IPS DF 4.7 (cell line): ENCODE measurements around the gene SP5.
"Not testable (repeated sequence)": the region's sequence is repeated elsewhere in the genome, so short reads cannot be mapped to it uniquely, and the experiment has no call there.

Source experiments
- DNase-seq: peaks from one replicate; pipeline ENCODE4 v3.0.0-alpha.2; 2013; ENCODE audit warnings: low spot score; ENCODE audit errors: extremely low read depth

Gene SP5

DNA sequence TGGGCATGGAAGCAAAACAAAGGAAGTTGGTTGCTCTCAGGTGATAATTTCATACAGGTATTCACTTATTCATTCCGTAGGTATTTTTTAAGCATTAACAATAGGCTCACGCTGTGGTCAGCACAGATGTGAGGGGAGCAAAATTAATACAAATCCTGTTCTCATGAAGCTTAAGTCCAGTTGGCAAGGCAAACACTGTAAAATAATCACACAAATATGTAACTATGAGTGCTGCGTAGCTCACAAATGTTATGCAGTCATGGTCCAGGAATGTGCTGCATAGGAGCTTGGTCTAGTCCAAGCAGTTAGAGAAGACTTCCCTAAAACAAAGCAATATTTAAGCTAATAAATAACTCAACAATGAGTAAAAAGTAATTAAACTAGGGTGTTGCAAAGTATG is 23.9 kb downstream of the SP5 start:
- no peak for DNase-seq

DNA sequence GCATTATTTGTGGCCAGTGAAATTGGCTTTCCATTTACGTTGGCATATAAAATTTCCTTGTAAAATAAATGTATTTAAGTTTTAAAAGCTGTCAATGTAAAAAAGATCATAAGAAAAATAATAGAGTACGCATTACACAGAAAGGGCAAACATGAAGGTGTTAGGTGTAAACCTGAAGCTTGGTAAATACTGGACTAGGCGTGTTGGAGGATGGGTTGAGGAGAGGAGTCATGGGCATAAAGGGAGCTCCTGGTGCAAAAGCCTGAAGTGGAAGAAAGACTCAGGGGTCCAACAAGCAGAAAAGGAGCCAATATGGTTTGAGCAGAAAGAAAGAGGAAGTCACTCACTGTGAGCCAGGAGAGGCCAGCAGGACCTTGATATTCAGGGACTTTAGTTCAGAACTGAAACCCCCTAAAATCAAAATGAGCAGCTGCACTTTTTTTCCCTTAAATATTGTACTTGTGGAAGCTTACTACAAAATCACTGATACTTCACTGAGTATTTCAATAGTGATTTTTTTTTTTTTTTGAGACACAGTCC is 24.4 kb downstream of the SP5 start:
- DNase-seq = no peak

DNA sequence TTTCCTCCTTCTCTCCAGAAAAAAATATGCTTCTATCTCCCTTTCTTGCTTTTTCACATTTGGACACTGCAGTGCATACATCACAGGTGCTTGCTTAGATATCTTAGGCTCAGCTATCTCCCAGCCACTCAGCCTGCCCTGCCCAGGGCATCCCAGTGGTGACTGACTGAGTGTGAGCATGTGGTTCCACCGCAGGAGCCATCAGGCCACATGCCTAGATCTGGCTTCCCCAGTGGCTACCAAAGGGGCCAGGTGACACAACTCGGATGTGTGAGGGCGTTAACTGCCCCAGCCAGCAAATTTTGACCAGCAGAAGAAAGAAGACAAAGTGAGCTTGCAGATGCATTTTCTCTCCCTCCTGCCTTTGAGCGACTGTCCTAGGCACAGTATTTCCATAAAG is 25.5 kb downstream of the SP5 start:
- DNase-seq = no peak

DNA sequence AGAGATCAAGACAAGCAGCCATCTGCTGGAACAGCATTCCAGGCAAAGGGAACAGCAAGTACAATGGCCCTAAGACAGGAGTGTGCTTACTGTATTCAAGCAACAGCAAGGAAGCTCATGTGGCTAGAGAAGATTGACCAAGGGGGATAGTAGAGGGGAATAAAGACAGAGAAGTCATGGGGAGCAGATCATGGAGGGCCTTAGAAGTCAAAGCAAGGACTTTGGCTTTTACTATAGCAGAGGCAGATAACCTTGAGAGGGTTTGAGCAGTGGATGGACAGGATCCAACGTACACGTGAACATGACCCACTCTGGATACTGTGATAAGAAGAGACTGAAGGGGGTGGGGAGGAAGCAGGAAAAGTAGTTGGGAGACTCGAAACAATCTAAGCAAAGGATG is 26.9 kb downstream of the SP5 start:
- DNase-seq = no peak

DNA sequence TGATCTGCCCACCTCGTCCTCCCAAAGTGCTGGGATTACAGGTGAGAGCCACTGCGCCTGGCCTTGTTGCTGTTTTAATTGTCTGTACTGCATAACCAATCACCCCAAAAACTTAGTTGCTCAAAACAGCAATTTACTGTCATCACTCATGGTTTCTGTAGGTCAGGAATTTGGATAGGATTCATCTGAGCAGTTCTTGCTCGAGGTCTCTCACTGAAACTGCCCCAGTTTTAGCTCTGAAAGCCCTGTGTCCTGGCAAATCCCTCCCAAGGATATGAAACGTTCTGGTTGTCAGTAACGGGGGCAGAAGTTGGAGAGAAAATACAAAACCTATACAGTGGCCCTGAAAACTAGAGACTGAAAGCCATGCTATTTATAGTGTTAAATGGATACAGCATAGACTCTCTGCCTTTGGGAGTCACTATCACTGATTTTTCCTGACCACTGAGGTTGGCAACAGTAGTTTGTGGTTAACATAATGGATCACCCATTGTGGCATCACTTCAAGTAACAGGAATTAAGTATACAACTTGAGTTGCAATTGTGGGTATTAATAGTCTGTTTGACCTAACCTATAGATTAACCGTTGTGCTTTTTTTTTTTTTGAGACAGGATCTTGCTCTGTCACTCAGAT is 27.9 kb downstream of the SP5 start:
- DNase-seq = no peak

DNA sequence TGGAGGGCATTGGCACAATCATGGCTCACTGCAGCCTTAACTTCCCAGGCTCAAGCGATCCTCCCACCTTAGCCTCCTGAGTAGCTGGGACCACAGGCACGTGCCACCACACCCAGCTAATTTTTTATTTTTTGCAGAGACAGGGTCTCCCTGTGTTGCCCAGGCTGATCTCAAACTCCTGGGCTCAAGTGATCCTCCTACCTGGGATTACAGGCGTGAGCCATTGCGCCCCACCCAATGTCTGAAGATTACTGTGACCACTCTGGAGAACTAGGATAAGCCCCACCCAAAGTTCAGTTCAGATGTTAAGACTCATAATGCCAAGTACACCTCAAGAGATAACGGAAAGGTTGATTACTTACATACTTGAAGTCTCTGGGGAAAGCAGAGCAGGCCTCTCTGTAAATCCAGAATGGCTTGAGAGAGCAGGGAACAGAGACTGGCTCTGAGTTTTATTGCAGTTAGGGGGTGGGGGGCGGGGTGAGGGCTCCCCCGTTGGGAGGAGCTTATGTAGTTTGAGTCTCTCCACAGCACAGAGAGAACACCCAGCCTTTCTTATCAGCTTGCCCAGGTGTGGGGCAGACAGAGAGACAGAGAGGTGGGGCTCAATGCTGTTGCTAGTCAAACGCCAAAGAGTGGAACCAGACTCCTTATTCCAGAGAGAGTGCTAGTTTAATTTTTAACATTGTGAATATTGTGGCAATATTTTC is 28.5 kb downstream of the SP5 start:
- no peak for DNase-seq

DNA sequence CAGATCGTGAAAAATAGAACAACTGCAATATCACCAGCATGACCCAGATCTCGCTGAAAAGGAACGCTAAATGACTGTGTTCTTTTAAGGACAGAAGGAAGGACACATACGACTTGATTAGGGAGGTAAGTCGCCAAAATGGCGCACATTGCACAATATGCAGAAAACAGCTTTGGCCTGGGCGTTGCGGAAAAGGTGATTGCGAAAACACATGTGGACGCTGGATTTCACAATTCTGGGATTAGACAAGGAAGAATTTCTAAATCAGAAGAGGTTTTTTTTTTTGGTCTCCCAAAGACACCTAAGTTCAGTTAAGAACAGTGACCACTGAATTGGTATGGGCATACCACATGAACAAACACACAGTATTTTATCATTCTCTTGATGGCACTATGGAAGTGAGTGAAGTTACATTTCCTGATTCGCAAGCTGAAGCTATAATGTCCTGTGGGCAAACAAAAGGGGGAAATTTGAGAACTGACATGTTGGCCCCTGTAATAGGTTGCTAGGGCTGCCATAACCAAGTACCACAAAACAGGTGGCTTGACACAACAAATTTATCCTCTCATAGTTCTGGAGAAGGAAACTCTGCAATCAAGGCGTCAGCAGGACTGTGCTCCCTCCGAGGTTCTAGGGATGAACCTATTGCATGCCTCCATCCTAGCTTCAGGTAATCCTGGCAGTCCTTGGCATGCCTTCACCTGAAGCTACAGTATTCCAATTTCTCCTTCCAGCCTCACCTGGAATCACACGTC is 29.3 kb downstream of the SP5 start:
- DNase-seq = no peak

DNA sequence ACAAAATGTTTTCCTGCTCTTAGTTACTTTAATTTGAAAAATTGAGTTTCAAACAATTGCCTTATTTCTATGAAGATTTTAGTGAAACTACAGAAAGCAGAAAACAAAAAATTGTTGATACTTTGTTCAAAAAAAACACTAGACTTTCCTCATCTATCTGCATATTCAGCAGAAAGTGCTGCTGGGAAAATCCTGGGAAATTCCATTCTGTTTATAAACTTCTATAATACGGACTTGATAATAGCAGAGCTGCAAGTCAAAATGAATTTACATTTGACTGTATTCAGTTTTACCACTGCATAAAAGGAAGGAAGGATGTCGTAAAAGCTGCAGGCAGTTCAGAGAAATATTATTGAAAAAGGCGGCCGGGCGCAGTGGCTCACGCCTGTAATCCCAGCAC is 30.2 kb downstream of the SP5 start:
- DNase-seq = no peak

DNA sequence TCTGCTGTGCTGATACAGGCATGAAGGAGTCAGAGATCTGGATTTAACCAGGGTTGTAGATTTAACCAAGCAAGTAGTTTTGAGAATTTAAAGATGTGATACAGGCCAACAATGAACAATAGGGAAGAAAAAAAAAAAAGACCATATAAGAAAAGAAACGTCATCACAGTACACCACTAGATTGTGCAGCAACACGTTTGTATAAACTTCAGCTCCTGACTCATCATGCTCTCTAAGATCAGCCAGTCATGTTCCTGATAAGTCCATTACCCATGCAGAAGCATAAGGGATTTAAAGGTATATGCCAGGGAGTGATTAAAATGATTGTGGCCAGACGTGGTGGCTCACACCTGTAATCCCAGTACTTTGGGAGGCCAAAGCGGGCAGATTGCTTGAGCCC is 32.8 kb downstream of the SP5 start:
- no peak for DNase-seq

DNA sequence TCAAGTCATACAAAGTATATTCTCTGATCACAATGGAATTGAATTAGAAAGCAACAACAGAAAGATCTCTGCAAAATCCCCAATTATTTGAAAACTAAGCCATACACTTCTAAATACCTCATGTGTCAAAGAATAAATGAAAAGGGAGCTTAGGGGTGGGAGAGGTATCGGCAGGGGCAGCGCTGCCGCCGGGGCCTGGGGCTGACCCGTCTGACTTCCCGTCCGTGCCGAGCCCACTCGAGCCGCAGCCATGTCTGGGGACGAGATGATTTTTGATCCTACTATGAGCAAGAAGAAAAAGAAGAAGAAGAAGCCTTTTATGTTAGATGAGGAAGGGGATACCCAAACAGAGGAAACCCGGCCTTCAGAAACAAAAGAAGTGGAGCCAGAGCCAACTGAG is 36.4 kb downstream of the SP5 start:
- not testable (repeated sequence) for DNase-seq

DNA sequence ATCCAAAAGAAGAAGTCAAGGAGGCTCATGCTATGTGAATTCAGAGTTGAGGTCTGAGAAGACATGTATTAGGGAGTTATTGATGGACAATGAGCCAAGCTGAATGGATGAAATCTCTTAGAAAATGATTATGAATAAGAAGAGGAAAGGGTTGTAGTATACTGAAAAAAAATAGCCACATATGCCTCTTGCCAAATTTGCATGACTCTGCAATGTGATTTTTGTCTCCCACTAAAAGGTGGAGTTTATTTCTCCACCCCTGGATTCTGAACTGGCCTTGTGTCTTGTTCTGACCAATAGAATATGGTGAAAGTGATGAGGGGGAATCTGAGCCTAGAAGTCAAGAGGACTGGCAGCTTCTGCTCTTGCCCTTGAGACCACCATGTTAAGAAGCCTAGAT is 46.4 kb downstream of the SP5 start:
- DNase-seq = no peak

DNA sequence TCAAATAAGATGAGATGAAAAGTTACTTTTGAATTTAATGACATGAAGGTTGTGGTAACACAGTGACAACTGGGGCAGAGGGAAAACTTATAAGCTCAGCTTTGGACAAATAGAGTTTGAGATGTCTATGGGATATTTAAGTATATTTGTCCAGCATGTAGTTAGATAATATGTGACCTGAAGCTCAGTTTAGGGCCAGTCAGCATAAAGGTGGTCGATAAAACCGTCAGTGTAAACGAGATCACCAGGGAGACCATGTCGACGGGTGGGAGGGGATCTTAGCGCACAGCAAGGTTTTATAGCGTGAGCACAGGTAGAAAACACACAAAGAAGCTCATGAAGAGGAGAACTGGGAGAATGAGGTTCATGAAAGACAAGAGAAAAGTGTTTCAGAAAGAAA is 47.6 kb downstream of the SP5 start:
- no peak for DNase-seq

DNA sequence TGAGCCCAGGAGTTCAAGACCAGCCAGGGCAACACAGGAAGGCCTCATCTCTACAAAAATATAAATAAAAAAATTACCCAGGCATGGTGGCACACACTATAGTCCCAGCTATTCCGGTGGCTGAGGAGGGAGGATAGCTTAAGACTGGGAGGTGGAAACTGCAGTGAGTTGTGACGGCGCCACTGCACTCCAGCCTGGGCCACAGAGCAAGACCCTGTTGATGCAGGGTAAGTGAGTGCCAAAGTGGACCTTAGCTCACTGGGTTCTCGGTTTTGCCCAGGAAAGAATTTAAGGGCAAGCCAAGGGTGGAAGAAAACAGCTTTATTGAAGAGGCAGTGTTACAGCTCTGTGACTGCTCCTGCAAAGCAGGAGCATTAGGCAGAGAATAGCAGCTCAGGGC is 48.1 kb downstream of the SP5 start:
- no peak for DNase-seq

DNA sequence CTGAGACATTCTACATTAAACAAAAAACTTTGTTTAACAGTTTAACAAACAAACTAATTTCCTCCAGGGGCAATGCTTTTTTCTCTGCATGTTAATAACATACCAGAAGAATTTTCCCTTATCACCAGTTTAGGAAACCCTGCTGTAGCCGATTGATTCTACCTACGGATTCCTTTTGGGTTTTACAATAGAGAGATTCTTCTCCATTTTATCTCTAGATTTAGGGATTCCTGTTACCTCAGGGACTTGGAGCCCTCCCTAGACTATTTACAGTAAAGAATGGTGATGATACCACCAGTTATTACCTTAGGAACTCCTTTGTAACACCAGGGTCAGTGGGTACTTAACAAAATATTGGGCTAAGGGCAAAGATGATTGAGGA is 49.7 kb downstream of the SP5 start:
- DNase-seq = no peak

DNA sequence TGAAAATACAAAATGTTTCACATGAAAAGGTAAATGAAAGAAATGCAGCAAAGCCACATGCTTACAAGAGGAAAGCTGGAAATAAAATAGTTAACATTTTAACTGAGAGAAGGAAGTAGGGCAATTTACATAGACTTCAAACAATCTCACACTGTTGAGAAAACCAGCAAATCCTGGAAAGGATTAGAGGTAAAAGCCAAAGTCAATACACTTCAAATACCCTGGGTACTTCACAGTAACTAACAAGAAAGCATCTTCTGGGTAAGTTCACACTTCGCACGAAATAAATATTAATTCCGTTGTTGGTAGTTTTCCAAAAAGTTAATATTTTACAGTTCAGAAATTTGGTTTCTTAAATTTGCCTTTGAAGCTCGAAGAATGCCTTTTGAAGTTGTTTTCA is 51.6 kb downstream of the SP5 start:
- no peak for DNase-seq
